Measurements from ENCODE around the gene DGUOK. TPM values are rescaled to one million over a fixed set of nuclear protein-coding genes. Genes with fewer than 3 reads are reported as not detected.
A peak's percentile ranks its signal among the peaks of the same experiment; 100 is the strongest.

Gene DGUOK
- total RNA-seq, 2 donors from 2014 or later, result 77.4 to 107 TPM

GRCh38 chr2:73888388-73888787 lies 38.3 kb upstream of the DGUOK start:
- 58% methylated on average over 2 of the region's 2 CpGs for WGBS
- Histone ChIP-seq H3K27me3 (replicated peaks; ENCODE audit: insufficient read depth) (no peaks in the 10 kb centered on the region), H3K27ac (no peak overlapping the region), H3K4me1 (replicated peaks) (no peaks in the 10 kb centered on the region), H3K36me3 (no peaks in the 10 kb centered on the region), H3K9me3 (no peaks in the 10 kb centered on the region), H3K4me3 (no peak overlapping the region)
- TF ChIP-seq POLR2A (IDR thresholded peaks at IDR 0.05), result no peak
- no peak for TF ChIP-seq CTCF (IDR thresholded peaks at IDR 0.05)
- TF ChIP-seq POLR2AphosphoS5 (IDR thresholded peaks at IDR 0.05), result no peak
- intact Hi-C loops (cut with DNase I), result no loop called here
- no peak for DNase-seq (ENCODE audit: low spot score)

GRCh38 chr2:73889206-73889605 lies 37.5 kb upstream of the DGUOK start:
- 57% methylated on average over 5 of the region's 5 CpGs for WGBS
- Histone ChIP-seq H3K4me3 (no peak overlapping the region), H3K27me3 (replicated peaks; ENCODE audit: insufficient read depth) (no peaks in the 10 kb centered on the region), H3K4me1 (replicated peaks) (no peaks in the 10 kb centered on the region), H3K27ac (no peak overlapping the region), H3K9me3 (no peaks in the 10 kb centered on the region), H3K36me3 (no peaks in the 10 kb centered on the region)
- intact Hi-C loops (cut with DNase I), result no loop called here
- TF ChIP-seq POLR2AphosphoS5 (IDR thresholded peaks at IDR 0.05), result no peak
- TF ChIP-seq CTCF (IDR thresholded peaks at IDR 0.05), result no peak
- no peak for TF ChIP-seq POLR2A (IDR thresholded peaks at IDR 0.05)
- no peak for DNase-seq (ENCODE audit: low spot score)

GRCh38 chr2:73890301-73891092 lies 36.2 kb upstream of the DGUOK start:
- H3K27me3 ChIP-seq (replicated peaks; ENCODE audit: insufficient read depth), result no peaks in the 10 kb centered on the region
- no peak overlapping the region for H3K4me3 ChIP-seq
- peak overlapping the region; percentile 30 to 58 for H3K27ac ChIP-seq
- intact Hi-C loops (cut with DNase I), result loop anchor here (5.0 kb wide), 1 partner anchor 53 kb away; no protein-coding TSS in a partner anchor
- TF ChIP-seq POLR2AphosphoS5 (IDR thresholded peaks at IDR 0.05), result no peak
- no peak for TF ChIP-seq POLR2A (IDR thresholded peaks at IDR 0.05)
- no peak for TF ChIP-seq CTCF (IDR thresholded peaks at IDR 0.05)
- no peak for DNase-seq (ENCODE audit: low spot score)
- H3K9me3 ChIP-seq, result no peaks in the 10 kb centered on the region
- H3K4me1 ChIP-seq (replicated peaks), result no peaks in the 10 kb centered on the region
- 60% methylated on average over 8 of the region's 9 CpGs for WGBS
- H3K36me3 ChIP-seq, result no peaks in the 10 kb centered on the region

GRCh38 chr2:73891276-73891901 lies 35.3 kb upstream of the DGUOK start:
- peak overlapping the region; percentile 58 to 80 for H3K27ac ChIP-seq
- H3K27me3 ChIP-seq (replicated peaks; ENCODE audit: insufficient read depth), result no peaks in the 10 kb centered on the region
- no peaks in the 10 kb centered on the region for H3K4me1 ChIP-seq (replicated peaks)
- no peaks in the 10 kb centered on the region for H3K9me3 ChIP-seq
- intact Hi-C loops (cut with DNase I), result loop anchor here (5.0 kb wide), 1 partner anchor 54 kb away; no protein-coding TSS in a partner anchor
- no peak for DNase-seq (ENCODE audit: low spot score)
- H3K36me3 ChIP-seq, result no peaks in the 10 kb centered on the region
- 88% methylated on average over 5 of the region's 5 CpGs for WGBS
- TF ChIP-seq CTCF (IDR thresholded peaks at IDR 0.05), result no peak
- TF ChIP-seq POLR2AphosphoS5 (IDR thresholded peaks at IDR 0.05), result no peak
- no peak for TF ChIP-seq POLR2A (IDR thresholded peaks at IDR 0.05)
- H3K4me3 ChIP-seq, result no peak overlapping the region

All from prostate gland (tissue), 2 donors.